Activated CD4-positive, alpha-beta memory T cell treated with anti-CD3 and anti-CD28 coated beads, Interleukin-2, amount 10 ng/mL, durations not matched to agents 7 days and 5 days (primary cell): ENCODE results near the gene NFKBIE. TPM values are rescaled to one million over a fixed set of nuclear protein-coding genes. Genes with fewer than 3 reads are reported as not detected.

Experiments
- CTCF ChIA-PET: fragments of 350-600 bp; sonication (Branson Sonifier 250); formaldehyde crosslinking; loops from one replicate; lab custom pipeline; 2021; ENCODE audit warnings: antibody characterized with exemption, inconsistent platforms; lab: Charles Lee
- POLR2A ChIA-PET: fragments of 350-600 bp; sonication (Branson Sonifier 250); formaldehyde crosslinking; loops from one replicate; lab custom pipeline; 2021; ENCODE audit warnings: antibody characterized with exemption; lab: Charles Lee
- DNase-seq: peaks from one replicate; pipeline ENCODE4 v3.0.0-alpha.2; 2020
- H3K27ac Mint-ChIP-seq: one replicate; pipeline ENCODE4 v1.8.0; 2021; ENCODE audit warnings: mild to moderate bottlenecking, mixed read lengths
- H3K27me3 Mint-ChIP-seq: one replicate; pipeline ENCODE4 v1.8.0; 2021; ENCODE audit warnings: mixed read lengths
- H3K36me3 Mint-ChIP-seq: one replicate; pipeline ENCODE4 v1.8.0; 2021; ENCODE audit warnings: low read depth, mixed read lengths
- H3K4me1 Mint-ChIP-seq: one replicate; pipeline ENCODE4 v1.8.0; 2021; ENCODE audit warnings: mixed read lengths
- H3K4me3 Mint-ChIP-seq: one replicate; pipeline ENCODE4 v1.8.0; 2021; ENCODE audit warnings: mild to moderate bottlenecking, mixed read lengths
- H3K9me3 Mint-ChIP-seq: one replicate; pipeline ENCODE4 v1.8.0; 2021; ENCODE audit warnings: mixed read lengths
- total RNA-seq, 2 experiments: library from RNA; stranded (reverse); gene quantifications; one replicate each; pipeline ENCODE4 v1.2.3, GENCODE V29; 2021

Gene NFKBIE
- total RNA-seq, 2 experiments from 2014 or later = 20.8 to 21.7 TPM

GRCh38 chr6:44253307-44254101 lies 11.8 kb downstream of the NFKBIE start:
- Mint-ChIP-seq H3K4me1 (peaks cover 86% of the 10 kb centered on the region), H3K27me3 (no peaks in the 10 kb centered on the region), H3K27ac (peak overlapping the region; percentile 16), H3K9me3 (no peaks in the 10 kb centered on the region), H3K4me3 (no peak overlapping the region), H3K36me3 (peaks cover 80% of the 10 kb centered on the region)
- POLR2A ChIA-PET = interaction anchor here (1.1 to 6.8 kb wide), 4 partner anchors 7 to 130 kb away, joined by 3 to 136 read pairs (median 34); partner anchors contain the start of genes HSP90AB1, NFKBIE and SLC29A1
- peak; percentile 72 for DNase-seq
- CTCF ChIA-PET = interaction anchor here (0.8 to 1.3 kb wide), 3 partner anchors 11 to 27 kb away, joined by 3 to 6 read pairs (median 4); no protein-coding TSS in a partner anchor

- H3K9me3 Mint-ChIP-seq = no peaks in the 10 kb centered on the region
- CTCF ChIA-PET = interaction anchor here (1.6 to 1.7 kb wide), 2 partner anchors 29 to 61 kb away, joined by 3 to 4 read pairs; partner anchors contain the start of genes AARS2 and SLC29A1
- no peak overlapping the region for H3K4me3 Mint-ChIP-seq
- peaks cover 88% of the 10 kb centered on the region for H3K36me3 Mint-ChIP-seq
- H3K27me3 Mint-ChIP-seq = no peaks in the 10 kb centered on the region
- no peak overlapping the region for H3K27ac Mint-ChIP-seq
- no peak for DNase-seq
- H3K4me1 Mint-ChIP-seq = peaks cover 82% of the 10 kb centered on the region
- POLR2A ChIA-PET = interaction anchor here (1.1 to 6.8 kb wide), 4 partner anchors 9 to 29 kb away, joined by 3 to 64 read pairs (median 4); partner anchors contain the start of gene NFKBIE
Observed at GRCh38 chr6:44251576-44252524, 13.5 kb downstream of the NFKBIE start.

GRCh38 chr6:44250718-44251123 lies 14.6 kb downstream of the NFKBIE start:
- H3K4me1 Mint-ChIP-seq = peaks cover 75% of the 10 kb centered on the region
- H3K9me3 Mint-ChIP-seq = no peaks in the 10 kb centered on the region
- ChIA-PET POLR2A (interaction anchor here (1.8 to 6.8 kb wide), 2 partner anchors 14 to 16 kb away, joined by 5 to 64 read pairs; partner anchors contain the start of gene NFKBIE), CTCF (interaction anchor here (1.7 kb wide), 1 partner anchor 28 kb away, joined by 4 read pairs; the partner anchor contains the start of gene SLC29A1)
- H3K27ac Mint-ChIP-seq = no peak overlapping the region
- peaks cover 86% of the 10 kb centered on the region for H3K36me3 Mint-ChIP-seq
- no peak overlapping the region for H3K4me3 Mint-ChIP-seq
- DNase-seq = no peak
- H3K27me3 Mint-ChIP-seq = no peaks in the 10 kb centered on the region

GRCh38 chr6:44250067-44250717 lies 15.2 kb downstream of the NFKBIE start:
- Mint-ChIP-seq H3K27ac (peak overlapping the region; percentile 76), H3K36me3 (peaks cover 81% of the 10 kb centered on the region), H3K9me3 (no peaks in the 10 kb centered on the region), H3K27me3 (no peaks in the 10 kb centered on the region), H3K4me1 (peaks cover 75% of the 10 kb centered on the region), H3K4me3 (peak overlapping the region; percentile 55)
- CTCF ChIA-PET = no interaction called here
- POLR2A ChIA-PET = interaction anchor here (5.7 to 6.8 kb wide), 2 partner anchors 14 to 15 kb away, joined by 64 to 110 read pairs; partner anchors contain the start of gene NFKBIE
- DNase-seq = no peak

GRCh38 chr6:44249082-44249748 lies 16.1 kb downstream of the NFKBIE start:
- peaks cover 71% of the 10 kb centered on the region for H3K36me3 Mint-ChIP-seq
- H3K4me3 Mint-ChIP-seq = peak overlapping the region; percentile 99
- ChIA-PET CTCF (interaction anchor here (2.8 kb wide), 1 partner anchor 25 kb away, joined by 12 read pairs; the partner anchor contains the start of gene SLC29A1), POLR2A (interaction anchor here (0.9 to 6.0 kb wide), 4 partner anchors 6 to 138 kb away, joined by 3 to 136 read pairs (median 99); partner anchors contain the start of genes CDC5L, NFKBIE, SLC29A1 and SLC35B2)
- H3K27me3 Mint-ChIP-seq = no peaks in the 10 kb centered on the region
- no peak for DNase-seq
- peak overlapping the region; percentile 97 for H3K27ac Mint-ChIP-seq
- no peaks in the 10 kb centered on the region for H3K9me3 Mint-ChIP-seq
- H3K4me1 Mint-ChIP-seq = peaks cover 69% of the 10 kb centered on the region

- ChIA-PET CTCF (interaction anchor here (1.3 to 4.6 kb wide), 4 partner anchors 8 to 57 kb away, joined by 3 to 32 read pairs (median 12); partner anchors contain the start of genes SLC29A1 and SLC35B2), POLR2A (interaction anchor here (5.3 to 6.0 kb wide), 3 partner anchors 7 to 24 kb away, joined by 88 to 136 read pairs (median 110); partner anchors contain the start of genes NFKBIE, SLC29A1 and SLC35B2)
- Mint-ChIP-seq H3K9me3 (no peaks in the 10 kb centered on the region), H3K36me3 (peaks cover 66% of the 10 kb centered on the region), H3K4me3 (peak overlapping the region; percentile 99), H3K4me1 (peaks cover 63% of the 10 kb centered on the region), H3K27me3 (no peaks in the 10 kb centered on the region), H3K27ac (peak overlapping the region; percentile 97)
- no peak for DNase-seq
Observed at GRCh38 chr6:44248579-44248978, 16.8 kb downstream of the NFKBIE start.

- Mint-ChIP-seq H3K9me3 (no peaks in the 10 kb centered on the region), H3K4me1 (peaks cover 54% of the 10 kb centered on the region), H3K27ac (peak overlapping the region; percentile 97), H3K27me3 (no peaks in the 10 kb centered on the region), H3K36me3 (peaks cover 56% of the 10 kb centered on the region), H3K4me3 (peak overlapping the region; percentile 99)
- CTCF ChIA-PET = interaction anchor here (0.6 to 4.6 kb wide), 8 partner anchors 9 to 658 kb away, joined by 3 to 32 read pairs (median 8); partner anchors contain the start of genes SLC29A1 and SLC35B2
- POLR2A ChIA-PET = interaction anchor here (0.8 to 6.0 kb wide), 24 partner anchors 8 to 673 kb away, joined by 3 to 136 read pairs (median 6); partner anchors contain the start of genes AARS2, CDC5L, GTPBP2 and MRPL14
- DNase-seq = peak; percentile 91
Observed at GRCh38 chr6:44247338-44248302, 17.7 kb downstream of the NFKBIE start.

- peaks cover 49% of the 10 kb centered on the region for H3K4me1 Mint-ChIP-seq
- H3K36me3 Mint-ChIP-seq = peaks cover 50% of the 10 kb centered on the region
- no peaks in the 10 kb centered on the region for H3K27me3 Mint-ChIP-seq
- DNase-seq = peak; percentile 98
- H3K27ac Mint-ChIP-seq = peak within 1 kb of the TSS; percentile 97
- peak within 1 kb of the TSS; percentile 99 for H3K4me3 Mint-ChIP-seq
- H3K9me3 Mint-ChIP-seq = no peaks in the 10 kb centered on the region
- ChIA-PET CTCF (interaction anchor here (0.6 to 4.6 kb wide), 7 partner anchors 9 to 1362 kb away, joined by 3 to 32 read pairs (median 12); partner anchors contain the start of genes SLC29A1 and SLC35B2), POLR2A (interaction anchor here (0.5 to 6.0 kb wide), 28 partner anchors 8 to 1129 kb away, joined by 3 to 136 read pairs (median 5); partner anchors contain the start of genes AARS2, CDC5L, GTPBP2 and MRPL14)
Observed at GRCh38 chr6:44246663-44247337, 18.6 kb downstream of the NFKBIE start, which contains the start of gene HSP90AB1. Gene HSP90AB1, plus strand, starts transcription at chr6:44247101. Its CDS starts 1,529 bp downstream, at chr6:44248630.

GRCh38 chr6:44245912-44246662 lies 19.3 kb downstream of the NFKBIE start:
- peak overlapping the region; percentile 99 for H3K4me3 Mint-ChIP-seq
- POLR2A ChIA-PET = interaction anchor here (0.5 to 6.0 kb wide), 27 partner anchors 8 to 1130 kb away, joined by 3 to 136 read pairs (median 5); partner anchors contain the start of genes AARS2, CDC5L, GTPBP2 and MRPL14
- H3K9me3 Mint-ChIP-seq = no peaks in the 10 kb centered on the region
- DNase-seq = peak; percentile 84
- peaks cover 43% of the 10 kb centered on the region for H3K4me1 Mint-ChIP-seq
- CTCF ChIA-PET = interaction anchor here (0.6 to 4.6 kb wide), 11 partner anchors 9 to 1363 kb away, joined by 3 to 32 read pairs (median 4); partner anchors contain the start of genes SLC29A1 and SLC35B2
- no peaks in the 10 kb centered on the region for H3K27me3 Mint-ChIP-seq
- peaks cover 43% of the 10 kb centered on the region for H3K36me3 Mint-ChIP-seq
- H3K27ac Mint-ChIP-seq = peak overlapping the region; percentile 97
